Endothelial cell of umbilical vein (primary cell): ENCODE measurements around the gene TMEM237. TPM values are rescaled to one million over a fixed set of nuclear protein-coding genes. Genes with fewer than 3 reads are reported as not detected.

ENCODE experiments used
- BruUV-seq: library from RNA; stranded (reverse); fragments of 400-500 nt; replicated peaks from 2 replicates; lab custom pipeline; 2021; lab: Mats Ljungman, UMichigan
- CTCF ChIA-PET: fragments of 300-600, 350-600 bp; sonication (Branson Sonifier 250); formaldehyde crosslinking; loops from one replicate; lab custom pipeline; 2021; ENCODE audit warnings: antibody characterized with exemption, inconsistent platforms; lab: Charles Lee
- POLR2A ChIA-PET: fragments of 300-600, 350-600 bp; sonication (Branson Sonifier 250); formaldehyde crosslinking; loops from one replicate; lab custom pipeline; 2021; ENCODE audit warnings: antibody characterized with exemption, inconsistent platforms; lab: Charles Lee
- DNase-seq: peaks from one replicate; pipeline ENCODE4 v3.0.0-alpha.2; 2011; ENCODE audit warnings: low read depth, low spot score
- FAIRE-seq: peaks from 2 replicates; lab custom pipeline; 2011; peaks lifted over from hg19 to GRCh38; lab: Jason Lieb, UNC
- H2AFZ ChIP-seq: 2 replicates; pipeline ENCODE4 v1.6.0; 2012; ENCODE audit warnings: low read depth, low read length, control low read depth, inconsistent platforms
- H3K27ac ChIP-seq: 2 replicates; pipeline ENCODE4 v1.5.1; 2011; ENCODE audit warnings: low read depth, mild to moderate bottlenecking, control low read depth, low read length, moderate library complexity; ENCODE audit not compliant: insufficient read depth
- H3K27me3 ChIP-seq, 2 experiments: 2 replicates each; pipeline versions ENCODE4 v1.6.0 to v1.6.1; 2011; ENCODE audit warnings: low read length in 2 of 2, mixed read lengths in 1 of 2; ENCODE audit not compliant: control insufficient read depth in 2 of 2, insufficient read depth in 2 of 2
- H3K36me3 ChIP-seq, 2 experiments: 2 replicates in 1 of 2; 3 replicates in 1 of 2; pipeline ENCODE4 v1.5.1; 2011; ENCODE audit warnings: low read length in 2 of 2, mild to moderate bottlenecking in 1 of 2, moderate library complexity in 1 of 2; ENCODE audit not compliant: control insufficient read depth in 2 of 2, insufficient read depth in 2 of 2; ENCODE audit errors: extremely low read depth in 1 of 2
- H3K4me1 ChIP-seq: 3 replicates; pipeline ENCODE4 v1.5.1; 2011; ENCODE audit warnings: mild to moderate bottlenecking, low read length; ENCODE audit not compliant: control insufficient read depth, insufficient read depth; ENCODE audit errors: extremely low read depth
- H3K4me2 ChIP-seq: 2 replicates; pipeline ENCODE4 v1.6.1; 2011; ENCODE audit warnings: low read length, control low read depth, mixed read lengths; ENCODE audit not compliant: insufficient read depth
- H3K4me3 ChIP-seq, 3 experiments: fragments of 200-600 bp in 1 of 3; sonication (generic), shearing (Covaris generic) in 1 of 3; replicated peaks in 1 of 3; 2 replicates each; pipeline ENCODE4 v1.5.1; 2011 to 2016; ENCODE audit warnings: control low read depth in 3 of 3, low read length in 3 of 3, mild to moderate bottlenecking in 2 of 3, inconsistent platforms in 1 of 3, low read depth in 1 of 3, moderate library complexity in 1 of 3; ENCODE audit not compliant: insufficient read depth in 1 of 3
- H3K79me2 ChIP-seq: 2 replicates; pipeline ENCODE4 v1.6.0; 2012; ENCODE audit warnings: low read length, inconsistent platforms; ENCODE audit not compliant: control insufficient read depth, insufficient read depth
- H3K9ac ChIP-seq: replicated peaks from 2 replicates; pipeline ENCODE3; 2011; ENCODE audit warnings: low read length, control low read depth; ENCODE audit not compliant: insufficient read depth; ENCODE audit errors: extremely low read depth
- H3K9me1 ChIP-seq: replicated peaks from 3 replicates; pipeline ENCODE4 v1.6.0; 2011; ENCODE audit warnings: mild to moderate bottlenecking, low read length; ENCODE audit not compliant: control insufficient read depth, insufficient read depth; ENCODE audit errors: extremely low read depth
- H3K9me3 ChIP-seq: replicated peaks from 2 replicates; pipeline ENCODE4 v1.5.1; 2012; ENCODE audit warnings: low read length, inconsistent platforms; ENCODE audit not compliant: control insufficient read depth, insufficient read depth
- H4K20me1 ChIP-seq: replicated peaks from 2 replicates; pipeline ENCODE3; 2011; ENCODE audit warnings: mild to moderate bottlenecking, low read length; ENCODE audit not compliant: control insufficient read depth, insufficient read depth; ENCODE audit errors: extremely low read depth
- EZH2 ChIP-seq: IDR thresholded peaks from 2 replicates; pipeline ENCODE4 v1.6.1; 2012; ENCODE audit warnings: borderline replicate concordance, low read depth, mild to moderate bottlenecking, moderate library complexity, low read length, inconsistent platforms; ENCODE audit not compliant: severe bottlenecking
- FOS ChIP-seq: IDR thresholded peaks from 2 replicates; pipeline ENCODE4 v1.6.1; 2011; ENCODE audit warnings: mild to moderate bottlenecking, low read length, moderate library complexity, borderline replicate concordance; ENCODE audit not compliant: insufficient read depth
- GATA2 ChIP-seq: IDR thresholded peaks from 2 replicates; pipeline ENCODE4 v1.7.0; 2011; ENCODE audit warnings: low read depth, mild to moderate bottlenecking, moderate library complexity, mixed read lengths, low read length; ENCODE audit not compliant: insufficient read length, insufficient read depth
- JUN ChIP-seq: IDR thresholded peaks from 2 replicates; pipeline ENCODE4 v1.6.1; 2011; ENCODE audit warnings: borderline replicate concordance, low read depth; ENCODE audit not compliant: insufficient read length, insufficient read depth
- MYC ChIP-seq: IDR thresholded peaks from one replicate; pipeline ENCODE4 v1.6.1; 2011; ENCODE audit warnings: mild to moderate bottlenecking, low read depth, low read length
- POLR2A ChIP-seq: IDR thresholded peaks from 2 replicates; pipeline ENCODE4 v1.6.1; 2012; ENCODE audit warnings: low read depth, mild to moderate bottlenecking, control low read depth, low read length
- POLR2AphosphoS5 ChIP-seq: IDR thresholded peaks from 2 replicates; pipeline ENCODE4 v1.6.1; 2012; ENCODE audit warnings: low read depth, mild to moderate bottlenecking, control low read depth, low read length, moderate library complexity; ENCODE audit not compliant: insufficient read depth
- dilution Hi-C: fragments of 300-500 bp; cut with MboI; formaldehyde crosslinking; loops from one replicate; pipeline ENCODE4 v1.15.0; 2019; ENCODE audit warnings: low sequenced_read_pairs; ENCODE audit not compliant: extremely low pct_ligation_motif_present
- intact Hi-C: fragments of 100-400 bp; cut with micrococcal nuclease; formaldehyde crosslinking; loops from one replicate; pipeline ENCODE4 v1.10.0; 2022
- polyA plus RNA-seq, 4 experiments: library from polyadenylated mRNA; depleted of rRNA in 3 of 4; stranded (reverse) in 3 of 4; unstranded in 1 of 4; fragments of >200 nt; gene quantifications; 2 replicates each; pipeline versions ENCODE4 v1.2.1 to v1.2.3, GENCODE V29; 2011 to 2012; ENCODE audit warnings: missing spikeins in 1 of 4
- small RNA-seq: library from RNA; depleted of rRNA; stranded (forward); fragments of <200 nt; gene quantifications from one replicate; pipeline ENCODE3, GENCODE V24; 2012; ENCODE audit warnings: low replicate concordance, low read depth; ENCODE audit not compliant: insufficient read depth, insufficient read length
- total RNA-seq: library from RNA; stranded (reverse); gene quantifications from 2 replicates; pipeline ENCODE4 v1.2.3, GENCODE V29; 2021
- TF ChIP-seq, protein P1 (sequence below), 2 donors: IDR thresholded peaks; 1 replicate in 1 of 2; 2 replicates in 1 of 2; pipeline ENCODE4 v1.5.1; 2011; ENCODE audit warnings: low read length in 2 of 2, mild to moderate bottlenecking in 2 of 2, moderate library complexity in 2 of 2, control low read depth in 1 of 2, inconsistent platforms in 1 of 2, low read depth in 1 of 2; ENCODE audit not compliant: insufficient read depth in 1 of 2; ENCODE audit errors: extremely low read depth in 1 of 2
- TF ChIP-seq, protein P2 (sequence below): IDR thresholded peaks from 2 replicates; pipeline ENCODE4 v1.6.1; 2011; ENCODE audit not compliant: insufficient read depth, insufficient read length

The TMEM237 gene
- total and polyA plus RNA-seq, 2 donors (not counting 3 experiments of a cell fraction or from before 2014, with no cell fraction given), result 41.2 to 64.7 TPM

GRCh38 chr2:201572846-201573508, 70.3 kb downstream of the TMEM237 start:
- Histone ChIP-seq H2AFZ (no peak overlapping the region), H3K27me3 (no peaks in the 10 kb centered on the region), H3K27ac (no peak overlapping the region), H3K9ac (no peak overlapping the region), H3K4me3 (no peak overlapping the region), H3K9me1 (no peaks in the 10 kb centered on the region), H4K20me1 (no peaks in the 10 kb centered on the region), H3K4me2 (no peak overlapping the region), H3K36me3 (no peaks in the 10 kb centered on the region), H3K9me3 (no peaks in the 10 kb centered on the region), H3K79me2 (no peaks in the 10 kb centered on the region), H3K4me1 (no peaks in the 10 kb centered on the region)
- intact Hi-C loops (no loop called here), dilution Hi-C loops (no loop called here)
- BruUV-seq, result no TSS peak
- DNase-seq (no peak), FAIRE-seq (no peak)
- CTCF ChIA-PET, result no interaction called here
- TF ChIP-seq GATA2, result no peak
- no peak for TF ChIP-seq JUN
- TF ChIP-seq, protein P1, sequence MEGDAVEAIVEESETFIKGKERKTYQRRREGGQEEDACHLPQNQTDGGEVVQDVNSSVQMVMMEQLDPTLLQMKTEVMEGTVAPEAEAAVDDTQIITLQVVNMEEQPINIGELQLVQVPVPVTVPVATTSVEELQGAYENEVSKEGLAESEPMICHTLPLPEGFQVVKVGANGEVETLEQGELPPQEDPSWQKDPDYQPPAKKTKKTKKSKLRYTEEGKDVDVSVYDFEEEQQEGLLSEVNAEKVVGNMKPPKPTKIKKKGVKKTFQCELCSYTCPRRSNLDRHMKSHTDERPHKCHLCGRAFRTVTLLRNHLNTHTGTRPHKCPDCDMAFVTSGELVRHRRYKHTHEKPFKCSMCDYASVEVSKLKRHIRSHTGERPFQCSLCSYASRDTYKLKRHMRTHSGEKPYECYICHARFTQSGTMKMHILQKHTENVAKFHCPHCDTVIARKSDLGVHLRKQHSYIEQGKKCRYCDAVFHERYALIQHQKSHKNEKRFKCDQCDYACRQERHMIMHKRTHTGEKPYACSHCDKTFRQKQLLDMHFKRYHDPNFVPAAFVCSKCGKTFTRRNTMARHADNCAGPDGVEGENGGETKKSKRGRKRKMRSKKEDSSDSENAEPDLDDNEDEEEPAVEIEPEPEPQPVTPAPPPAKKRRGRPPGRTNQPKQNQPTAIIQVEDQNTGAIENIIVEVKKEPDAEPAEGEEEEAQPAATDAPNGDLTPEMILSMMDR (IDR thresholded peaks at IDR 0.05; ENCODE audit: extremely low read depth in 1 of 2, insufficient read depth in 1 of 2, low read depth in 1 of 2, low read length in 2 of 2), result no peak
- TF ChIP-seq POLR2A, result no peak
- no peak for TF ChIP-seq FOS
- TF ChIP-seq MYC, result no peak
- TF ChIP-seq EZH2, result no peak
- TF ChIP-seq, protein P2, sequence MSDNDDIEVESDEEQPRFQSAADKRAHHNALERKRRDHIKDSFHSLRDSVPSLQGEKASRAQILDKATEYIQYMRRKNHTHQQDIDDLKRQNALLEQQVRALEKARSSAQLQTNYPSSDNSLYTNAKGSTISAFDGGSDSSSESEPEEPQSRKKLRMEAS, result no peak
- no peak for TF ChIP-seq POLR2AphosphoS5
- POLR2A ChIA-PET, result no interaction called here

Small RNA genes within 50 kb of the gene (small RNA-seq; reads per million reads assigned to genes)
- not detected for gene RNU6-651P

Other genes with a start within 250 kb of the TMEM237 start
- gene TRAK2, start 192.0 kb downstream of the TMEM237 start, total RNA-seq, result 35.7 and 38.5 TPM in 2 replicates
- 9.1 and 9.7 TPM in 2 replicates for gene TRAK2, start 192.0 kb downstream of the TMEM237 start, polyA plus RNA-seq
- gene STRADB, start 191.8 kb downstream of the TMEM237 start, total RNA-seq, result 16.6 and 16.8 TPM in 2 replicates
- 5.3 and 6.9 TPM in 2 replicates for gene STRADB, start 191.8 kb downstream of the TMEM237 start, polyA plus RNA-seq
- 7.6 and 9.7 TPM in 2 replicates for gene MPP4, start 55.1 kb upstream of the TMEM237 start, total RNA-seq
- gene MPP4, start 55.1 kb upstream of the TMEM237 start, polyA plus RNA-seq, result 5.3 and 5.6 TPM in 2 replicates
- 34.6 and 36.1 TPM in 2 replicates for gene ALS2, start 137.4 kb upstream of the TMEM237 start, total RNA-seq
- 12.0 and 13.1 TPM in 2 replicates for gene ALS2, start 137.4 kb upstream of the TMEM237 start, polyA plus RNA-seq
- gene CDK15, start 163.0 kb upstream of the TMEM237 start, total RNA-seq, result not detected in 2 replicates
- not detected in 2 replicates for gene CDK15, start 163.0 kb upstream of the TMEM237 start, polyA plus RNA-seq